Esophagus muscularis mucosa (tissue), 4 donors: ENCODE results near the gene SKA2. TPM values are rescaled to one million over a fixed set of nuclear protein-coding genes. Genes with fewer than 3 reads are reported as not detected.
"Not testable (repeated sequence)": the region's sequence is repeated elsewhere in the genome, so short reads cannot be mapped to it uniquely, and the experiment has no call there.

Experiments
- DNase-seq: peaks from one replicate; pipeline ENCODE4 v3.0.0-alpha.2; 2017; ENCODE audit errors: extremely low spot score
- H3K27ac ChIP-seq, 4 donors: fragments of 200-600 bp; sonication (generic); replicated peaks in 1 of 4; 1 replicate in 3 of 4; 2 replicates in 1 of 4; pipeline ENCODE4 v1.5.1; 2016 to 2019; ENCODE audit warnings: mild to moderate bottlenecking in 1 of 4
- H3K27me3 ChIP-seq, 4 donors: fragments of 200-600 bp; sonication (generic); one replicate each; pipeline versions ENCODE4 v1.5.1 to v1.6.0; 2016 to 2019
- H3K36me3 ChIP-seq, 4 donors: fragments of 200-600 bp; sonication (generic); one replicate each; pipeline ENCODE4 v1.5.1; 2016 to 2019
- H3K4me1 ChIP-seq, 4 donors: fragments of 200-600 bp; sonication (generic); one replicate each; pipeline ENCODE4 v1.5.1; 2016 to 2019
- H3K4me3 ChIP-seq, 4 donors: fragments of 200-600 bp; sonication (generic); 1 replicate in 2 of 4; 2 replicates in 2 of 4; pipeline ENCODE4 v1.5.1; 2016 to 2019; ENCODE audit warnings: mild to moderate bottlenecking in 4 of 4, moderate library complexity in 1 of 4
- H3K9me3 ChIP-seq, 4 donors: fragments of 200-600 bp; sonication (generic); 1 replicate in 3 of 4; 2 replicates in 1 of 4; pipeline ENCODE4 v1.5.1; 2016 to 2019
- EP300 ChIP-seq: sonication (generic); formaldehyde crosslinking; IDR thresholded peaks from one replicate; pipeline ENCODE4 v1.6.1; 2017; ENCODE audit warnings: antibody characterized with exemption
- POLR2A ChIP-seq: fragments of 450-650 bp; IDR thresholded peaks from one replicate; pipeline ENCODE4 v1.6.1; 2017; ENCODE audit warnings: antibody characterized with exemption, moderate library complexity, mild to moderate bottlenecking, low read depth
- POLR2AphosphoS5 ChIP-seq, 2 donors: sonication (generic); formaldehyde crosslinking; IDR thresholded peaks; one replicate each; pipeline ENCODE4 v1.6.1; 2017; ENCODE audit warnings: antibody characterized with exemption in 2 of 2
- WGBS: methylation state at CpG from one replicate; pipeline ENCODE4 v1.1.5; 2018; 5-methylcytosine and 5-hydroxymethylcytosine counted together
- intact Hi-C: fragments of 100-400 bp; cut with DNase I; formaldehyde crosslinking; loops from one replicate; pipeline ENCODE4 v1.15.1; 2023
- total RNA-seq, 4 donors: library from RNA; depleted of rRNA; stranded (reverse); fragments of >200 nt; gene quantifications; one replicate each; pipeline versions ENCODE4 v1.1.0 to v1.2.1, GENCODE V29; 2016
- TF ChIP-seq, protein P1 (sequence below), 3 experiments: fragments of 200-600 bp in 2 of 3; fragments of 450-650 bp in 1 of 3; sonication (generic) in 2 of 3; IDR thresholded peaks; one replicate each; pipeline ENCODE4 v1.5.1; 2017 to 2019; ENCODE audit warnings: antibody characterized with exemption in 3 of 3, mild to moderate bottlenecking in 2 of 3, moderate library complexity in 1 of 3

SKA2 gene
- total RNA-seq, 4 donors from 2014 or later, result 33.0 to 61.9 (median 35.6) TPM

DNA sequence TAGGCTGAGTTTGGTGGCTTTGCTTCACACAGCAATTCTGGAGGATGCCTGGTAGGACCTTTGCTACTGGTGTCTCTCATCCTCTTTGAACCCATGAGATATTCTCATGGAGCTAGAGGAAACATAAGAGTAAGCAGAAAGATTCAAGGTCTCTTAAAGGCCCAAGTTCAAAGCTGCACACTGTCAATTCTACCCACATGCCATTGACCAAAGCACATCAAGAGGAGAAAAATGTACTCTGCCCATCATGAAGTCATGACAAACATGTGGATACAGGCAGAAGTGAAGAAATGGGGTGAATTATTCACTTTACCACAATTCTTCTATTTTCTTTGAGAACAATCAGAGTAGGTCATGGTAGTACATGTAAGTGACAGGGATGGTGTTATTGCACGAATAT, 13.1 kb downstream of the SKA2 start:
- Histone ChIP-seq H3K36me3 (peaks cover 0 to 7% (median 0%) of the 10 kb centered on the region in 4 donors), H3K27me3 (no peaks in the 10 kb centered on the region), H3K9me3 (no peaks in the 10 kb centered on the region), H3K27ac (no peak overlapping the region), H3K4me1 (no peaks in the 10 kb centered on the region), H3K4me3 (no peak overlapping the region)
- intact Hi-C loops, result no loop called here
- DNase-seq, result no peak
- TF ChIP-seq EP300 (no peak), POLR2AphosphoS5 (IDR thresholded peaks at IDR 0.05) (no peak), POLR2A (no peak)
- TF ChIP-seq, protein P1, sequence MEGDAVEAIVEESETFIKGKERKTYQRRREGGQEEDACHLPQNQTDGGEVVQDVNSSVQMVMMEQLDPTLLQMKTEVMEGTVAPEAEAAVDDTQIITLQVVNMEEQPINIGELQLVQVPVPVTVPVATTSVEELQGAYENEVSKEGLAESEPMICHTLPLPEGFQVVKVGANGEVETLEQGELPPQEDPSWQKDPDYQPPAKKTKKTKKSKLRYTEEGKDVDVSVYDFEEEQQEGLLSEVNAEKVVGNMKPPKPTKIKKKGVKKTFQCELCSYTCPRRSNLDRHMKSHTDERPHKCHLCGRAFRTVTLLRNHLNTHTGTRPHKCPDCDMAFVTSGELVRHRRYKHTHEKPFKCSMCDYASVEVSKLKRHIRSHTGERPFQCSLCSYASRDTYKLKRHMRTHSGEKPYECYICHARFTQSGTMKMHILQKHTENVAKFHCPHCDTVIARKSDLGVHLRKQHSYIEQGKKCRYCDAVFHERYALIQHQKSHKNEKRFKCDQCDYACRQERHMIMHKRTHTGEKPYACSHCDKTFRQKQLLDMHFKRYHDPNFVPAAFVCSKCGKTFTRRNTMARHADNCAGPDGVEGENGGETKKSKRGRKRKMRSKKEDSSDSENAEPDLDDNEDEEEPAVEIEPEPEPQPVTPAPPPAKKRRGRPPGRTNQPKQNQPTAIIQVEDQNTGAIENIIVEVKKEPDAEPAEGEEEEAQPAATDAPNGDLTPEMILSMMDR (IDR thresholded peaks at IDR 0.05), result no peak
- WGBS, result 88% methylated on average over 1 of the region's 1 CpG

DNA sequence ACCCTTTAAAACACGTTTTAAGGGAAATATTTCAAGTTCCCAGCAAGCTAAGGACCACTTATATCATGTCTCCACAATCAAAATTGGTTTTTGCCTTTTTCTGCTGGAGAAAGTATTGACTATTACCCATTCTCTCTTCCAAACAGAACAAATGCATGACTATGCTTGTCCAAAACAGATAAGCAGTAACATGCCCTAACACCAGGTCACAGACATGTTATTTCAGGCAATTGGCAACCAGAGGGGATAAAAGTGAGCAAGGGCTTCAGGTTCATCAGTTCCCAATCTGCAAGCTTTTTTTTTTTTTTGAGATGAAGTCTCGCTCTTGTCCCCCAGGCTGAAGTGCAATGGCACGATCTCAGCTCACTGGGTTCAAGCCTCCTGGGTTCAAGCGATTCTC, 15.0 kb downstream of the SKA2 start:
- TF ChIP-seq, protein P1 (IDR thresholded peaks at IDR 0.05), result no peak
- no peak for TF ChIP-seq POLR2AphosphoS5 (IDR thresholded peaks at IDR 0.05)
- no peak for TF ChIP-seq EP300
- TF ChIP-seq POLR2A, result no peak
- no peak overlapping the region for H3K4me3 ChIP-seq
- no peaks in the 10 kb centered on the region for H3K9me3 ChIP-seq
- H3K4me1 ChIP-seq, result no peaks in the 10 kb centered on the region
- H3K36me3 ChIP-seq, result peaks cover 0 to 7% (median 0%) of the 10 kb centered on the region in 4 donors
- no peaks in the 10 kb centered on the region for H3K27me3 ChIP-seq
- intact Hi-C loops, result no loop called here
- no peak for DNase-seq
- WGBS, result 90% methylated on average over 4 of the region's 4 CpGs
- no peak overlapping the region for H3K27ac ChIP-seq

DNA sequence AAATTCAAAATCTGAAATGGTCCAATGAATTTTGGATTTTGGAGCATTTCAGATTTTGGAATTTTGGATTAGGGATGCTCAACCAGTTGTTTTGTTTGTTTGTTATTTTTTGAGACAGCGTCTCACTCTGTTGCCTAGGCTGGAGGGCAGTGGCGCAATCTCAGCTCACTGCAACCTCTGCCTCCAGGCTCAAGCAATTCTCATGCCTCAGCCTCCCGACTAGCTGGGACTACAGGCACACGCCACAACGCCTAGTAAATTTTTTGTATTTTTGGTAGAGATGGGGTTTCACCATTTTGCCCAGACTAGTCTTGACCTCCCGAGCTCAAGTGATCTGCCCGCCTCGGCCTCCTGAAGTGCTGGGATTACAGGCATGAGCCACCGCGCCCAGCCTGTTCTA, 16.6 kb downstream of the SKA2 start:
- H3K27ac ChIP-seq, H3K9me3 ChIP-seq, H3K36me3 ChIP-seq, H3K4me1 ChIP-seq, H3K27me3 ChIP-seq, H3K4me3 ChIP-seq, DNase-seq, intact Hi-C loops: not testable (repeated sequence)
- WGBS, result 93% methylated on average over 10 of the region's 10 CpGs

DNA sequence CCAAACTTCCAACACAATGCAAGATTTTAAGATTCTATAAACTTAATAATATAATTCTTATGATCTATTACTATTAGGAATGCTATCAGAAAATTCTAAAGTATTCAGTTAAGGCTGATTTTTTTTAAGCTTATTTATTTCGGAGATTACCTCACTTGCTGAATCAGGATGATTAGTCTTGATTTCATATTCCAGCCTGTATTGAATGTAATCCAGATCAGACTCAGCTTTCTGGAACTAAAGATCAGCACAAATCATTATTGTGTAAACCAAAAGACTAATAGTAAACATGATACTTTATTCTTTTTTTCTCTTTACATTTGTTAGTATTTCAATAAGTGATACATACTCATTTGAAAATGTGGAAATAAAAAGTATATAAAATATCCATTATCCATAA, 23.9 kb downstream of the SKA2 start:
- Histone ChIP-seq H3K27ac (no peak overlapping the region), H3K9me3 (no peaks in the 10 kb centered on the region), H3K4me3 (no peak overlapping the region), H3K27me3 (no peaks in the 10 kb centered on the region), H3K36me3 (peaks cover 0 to 27% (median 16%) of the 10 kb centered on the region in 4 donors), H3K4me1 (no peaks in the 10 kb centered on the region)
- WGBS, result 68% methylated on average over 1 of the region's 1 CpG
- TF ChIP-seq EP300, result no peak
- TF ChIP-seq POLR2AphosphoS5 (IDR thresholded peaks at IDR 0.05), result no peak
- TF ChIP-seq, protein P1 (IDR thresholded peaks at IDR 0.05), result no peak
- no peak for TF ChIP-seq POLR2A
- DNase-seq, result no peak
- intact Hi-C loops, result no loop called here

DNA sequence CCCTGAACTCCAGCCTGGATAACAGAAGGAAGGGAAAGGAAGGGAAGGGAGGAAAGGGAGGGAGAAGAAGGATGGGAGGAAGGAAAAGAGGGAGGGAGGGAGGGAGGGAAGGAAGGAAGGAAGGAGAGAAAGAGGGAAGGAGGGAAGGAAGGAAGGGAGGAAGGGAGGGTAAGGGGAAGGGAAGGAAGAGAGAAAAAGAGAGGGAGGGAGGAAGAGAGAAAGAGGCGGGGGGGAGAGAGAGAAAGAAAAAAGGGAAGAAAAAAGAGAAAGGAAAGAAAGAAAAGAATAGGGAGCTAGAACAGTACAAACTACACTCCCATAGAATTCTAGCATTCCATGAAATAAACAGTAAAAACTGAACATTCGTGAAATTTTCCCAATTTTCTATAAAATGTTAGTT, 25.2 kb downstream of the SKA2 start:
- no peaks in the 10 kb centered on the region for H3K4me1 ChIP-seq
- no peak for TF ChIP-seq POLR2AphosphoS5 (IDR thresholded peaks at IDR 0.05)
- no peak for TF ChIP-seq EP300
- TF ChIP-seq, protein P1 (IDR thresholded peaks at IDR 0.05), result no peak
- WGBS, result 89% methylated on average over 2 of the region's 2 CpGs
- H3K4me3 ChIP-seq, result no peak overlapping the region
- intact Hi-C loops, result no loop called here
- peaks cover 0 to 27% (median 16%) of the 10 kb centered on the region in 4 donors for H3K36me3 ChIP-seq
- no peak overlapping the region for H3K27ac ChIP-seq
- H3K27me3 ChIP-seq, result no peaks in the 10 kb centered on the region
- DNase-seq, result no peak
- no peaks in the 10 kb centered on the region for H3K9me3 ChIP-seq
